Neuronal stem cell (in vitro differentiated cells): ENCODE data around the gene REL.
"Not testable (repeated sequence)": the region's sequence is repeated elsewhere in the genome, so short reads cannot be mapped to it uniquely, and the experiment has no call there.

Source experiments
- DNase-seq: peaks from one replicate; pipeline ENCODE4 v3.0.0-alpha.2; 2013; ENCODE audit warnings: low spot score
- H2AFZ ChIP-seq: one replicate; pipeline ENCODE4 v1.6.1; 2013; ENCODE audit warnings: mild to moderate bottlenecking, low read length, inconsistent platforms
- H2AK5ac ChIP-seq: 2 replicates; pipeline ENCODE4 v1.6.1; 2013; ENCODE audit warnings: low read depth, mild to moderate bottlenecking, inconsistent platforms, low read length, moderate library complexity, mixed read lengths
- H2BK120ac ChIP-seq: 2 replicates; pipeline ENCODE4 v1.6.1; 2013; ENCODE audit warnings: low read depth, mild to moderate bottlenecking, inconsistent platforms, low read length, moderate library complexity, mixed read lengths
- H2BK12ac ChIP-seq: one replicate; pipeline ENCODE4 v1.6.1; 2013; ENCODE audit warnings: low read length, inconsistent platforms
- H2BK15ac ChIP-seq: 2 replicates; pipeline ENCODE4 v1.6.1; 2013; ENCODE audit warnings: mild to moderate bottlenecking, low read length, inconsistent platforms, mixed read lengths
- H2BK5ac ChIP-seq: one replicate; pipeline ENCODE4 v1.6.1; 2013; ENCODE audit warnings: inconsistent platforms, mild to moderate bottlenecking, low read length, moderate library complexity
- H3K14ac ChIP-seq: one replicate; pipeline ENCODE4 v1.6.1; 2013; ENCODE audit warnings: low read length, inconsistent platforms
- H3K18ac ChIP-seq: 2 replicates; pipeline ENCODE4 v1.6.1; 2013; ENCODE audit warnings: low read length, inconsistent platforms
- H3K23ac ChIP-seq: 2 replicates; pipeline ENCODE4 v1.6.1; 2013; ENCODE audit warnings: low read depth, mild to moderate bottlenecking, mixed read lengths, low read length, inconsistent platforms; ENCODE audit not compliant: poor library complexity
- H3K27ac ChIP-seq: replicated peaks from 3 replicates; pipeline ENCODE4 v1.5.1; 2013; ENCODE audit warnings: low read length, inconsistent platforms
- H3K27me3 ChIP-seq, 3 experiments: 2 replicates each; pipeline ENCODE4 v1.6.1; 2013; ENCODE audit warnings: low read length in 3 of 3, mild to moderate bottlenecking in 2 of 3, inconsistent platforms in 1 of 3, low read depth in 1 of 3, mixed read lengths in 1 of 3, moderate library complexity in 1 of 3; ENCODE audit not compliant: control insufficient read depth in 3 of 3, insufficient read depth in 3 of 3
- H3K36me3 ChIP-seq, 2 donors: replicated peaks in 1 of 2; 2 replicates each; pipeline ENCODE4 v1.6.1; 2013; ENCODE audit warnings: low read length in 2 of 2; ENCODE audit not compliant: control insufficient read depth in 2 of 2, insufficient read depth in 2 of 2
- H3K4ac ChIP-seq: 2 replicates; pipeline ENCODE4 v1.6.1; 2013; ENCODE audit warnings: inconsistent platforms, mild to moderate bottlenecking, low read length, moderate library complexity
- H3K4me1 ChIP-seq, 2 donors: 1 replicate in 1 of 2; 2 replicates in 1 of 2; pipeline ENCODE4 v1.6.1; 2013; ENCODE audit warnings: low read length in 2 of 2, low read depth in 1 of 2; ENCODE audit not compliant: control insufficient read depth in 2 of 2, insufficient read depth in 1 of 2
- H3K4me2 ChIP-seq: one replicate; pipeline ENCODE4 v1.6.1; 2013; ENCODE audit warnings: mild to moderate bottlenecking, low read length, inconsistent platforms; ENCODE audit not compliant: insufficient read depth, poor library complexity, severe bottlenecking
- H3K4me3 ChIP-seq, 2 donors: 2 replicates each; pipeline ENCODE4 v1.5.1; 2013; ENCODE audit warnings: low read length in 2 of 2, mild to moderate bottlenecking in 2 of 2, inconsistent platforms in 1 of 2, moderate library complexity in 1 of 2
- H3K79me1 ChIP-seq: one replicate; pipeline ENCODE4 v1.6.1; 2013; ENCODE audit warnings: low read depth, mild to moderate bottlenecking, inconsistent platforms, low read length, moderate library complexity
- H3K9ac ChIP-seq: one replicate; pipeline ENCODE4 v1.6.1; 2013; ENCODE audit warnings: mild to moderate bottlenecking, low read depth, low read length, inconsistent platforms; ENCODE audit not compliant: poor library complexity
- H3K9me3 ChIP-seq, 2 donors: replicated peaks in 1 of 2; 2 replicates each; pipeline versions ENCODE3 to v1.6.1; 2013; ENCODE audit warnings: low read length in 2 of 2, mild to moderate bottlenecking in 2 of 2, inconsistent platforms in 1 of 2, low read depth in 1 of 2, mixed read lengths in 1 of 2, moderate library complexity in 1 of 2; ENCODE audit not compliant: control insufficient read depth in 2 of 2, insufficient read depth in 1 of 2
- H4K8ac ChIP-seq: one replicate; pipeline ENCODE4 v1.6.1; 2013; ENCODE audit warnings: low read depth, mild to moderate bottlenecking, inconsistent platforms, low read length, moderate library complexity
- H4K91ac ChIP-seq: one replicate; pipeline ENCODE4 v1.6.1; 2013; ENCODE audit warnings: low read length, low read depth, mild to moderate bottlenecking, inconsistent platforms; ENCODE audit not compliant: poor library complexity
- WGBS, 2 donors: extraction: QIAGEN DNeasy Blood & Tissue Kit; methylation state at CpG; one replicate each; pipeline ENCODE4 v1.1.7; 2013; ENCODE audit warnings: missing lambda C conversion rate in 2 of 2, mixed read lengths in 1 of 2; ENCODE audit not compliant: insufficient read length in 2 of 2, insufficient replicate concordance in 1 of 2; ENCODE audit errors: extremely low coverage in 2 of 2; 5-methylcytosine and 5-hydroxymethylcytosine counted together

The REL gene

GRCh38 chr2:60925994-60926740 is 44.8 kb downstream of the REL start:
- Histone ChIP-seq H3K14ac (no peak overlapping the region), H3K4ac (no peak overlapping the region), H4K91ac (no peak overlapping the region), H2AK5ac (no peak overlapping the region), H2BK120ac (no peak overlapping the region), H2BK12ac (no peak overlapping the region), H3K27ac (no peak overlapping the region), H2AFZ (no peak overlapping the region), H3K4me1 (no peaks in the 10 kb centered on the region), H3K79me1 (no peaks in the 10 kb centered on the region), H3K4me3 (no peak overlapping the region), H3K18ac (no peak overlapping the region), H4K8ac (no peak overlapping the region), H3K4me2 (no peak overlapping the region), H2BK15ac (no peak overlapping the region), H2BK5ac (no peak overlapping the region), H3K9ac (no peak overlapping the region), H3K27me3 (no peaks in the 10 kb centered on the region), H3K9me3 (no peaks in the 10 kb centered on the region), H3K23ac (no peak overlapping the region), H3K36me3 (peaks cover 4 to 43% of the 10 kb centered on the region in 2 donors)
- WGBS, 2 donors = no CpG with 5 or more reads among the region's 7 CpGs
- DNase-seq = no peak

DNA sequence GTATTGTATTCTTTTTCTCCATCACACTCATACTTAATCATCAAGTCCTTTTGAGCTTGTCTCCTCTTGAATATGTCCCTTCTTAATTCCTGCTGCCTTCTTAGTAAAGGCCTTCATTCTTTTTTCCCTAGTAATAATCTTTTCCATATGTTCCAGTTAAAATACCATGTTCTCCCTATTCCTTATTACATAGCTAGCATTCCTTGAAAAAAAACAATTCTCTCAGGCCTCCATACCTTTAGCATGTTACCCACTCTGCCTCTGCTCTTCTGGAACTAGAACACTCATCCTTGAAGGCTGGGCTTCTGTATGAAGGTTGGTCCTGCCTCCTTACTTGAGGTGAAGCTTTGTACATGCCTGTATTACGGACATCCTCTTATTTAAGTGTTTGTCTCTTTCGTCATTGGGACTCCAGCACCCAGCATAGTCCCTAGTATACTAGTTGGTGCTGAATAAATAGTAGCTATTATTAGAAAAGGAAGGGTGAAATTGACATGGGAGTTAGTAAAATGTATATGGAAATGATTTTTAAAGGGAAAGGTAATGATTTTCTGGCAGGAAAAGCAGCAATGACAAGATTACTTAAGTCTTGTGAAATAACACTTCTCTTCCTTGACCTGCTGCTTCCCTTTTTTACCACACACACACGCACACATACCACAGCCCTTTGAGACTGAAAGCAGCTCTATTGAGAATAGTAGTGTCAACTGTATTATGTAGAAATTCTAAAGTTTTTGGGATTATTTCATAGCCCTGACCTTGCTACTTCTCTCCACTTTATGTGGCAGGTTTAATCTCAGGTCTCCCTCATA is 45.6 kb downstream of the REL start:
- no peak overlapping the region for H3K4ac ChIP-seq
- no peak overlapping the region for H2BK12ac ChIP-seq
- H2BK15ac ChIP-seq = no peak overlapping the region
- no peak overlapping the region for H2AK5ac ChIP-seq
- no peak overlapping the region for H3K4me2 ChIP-seq
- H2BK120ac ChIP-seq = no peak overlapping the region
- H3K4me1 ChIP-seq = no peaks in the 10 kb centered on the region
- H4K91ac ChIP-seq = no peak overlapping the region
- no peak overlapping the region for H3K9ac ChIP-seq
- H3K27ac ChIP-seq = no peak overlapping the region
- H3K18ac ChIP-seq = no peak overlapping the region
- no peak overlapping the region for H3K23ac ChIP-seq
- H3K9me3 ChIP-seq = no peaks in the 10 kb centered on the region
- DNase-seq = no peak
- no peak overlapping the region for H3K4me3 ChIP-seq
- no peaks in the 10 kb centered on the region for H3K79me1 ChIP-seq
- no peak overlapping the region for H2BK5ac ChIP-seq
- H3K36me3 ChIP-seq = peaks cover 2 to 41% of the 10 kb centered on the region in 2 donors
- no peak overlapping the region for H2AFZ ChIP-seq
- H3K27me3 ChIP-seq = no peaks in the 10 kb centered on the region
- WGBS, 2 donors = no CpG with 5 or more reads among the region's 3 CpGs
- no peak overlapping the region for H4K8ac ChIP-seq
- no peak overlapping the region for H3K14ac ChIP-seq

DNA sequence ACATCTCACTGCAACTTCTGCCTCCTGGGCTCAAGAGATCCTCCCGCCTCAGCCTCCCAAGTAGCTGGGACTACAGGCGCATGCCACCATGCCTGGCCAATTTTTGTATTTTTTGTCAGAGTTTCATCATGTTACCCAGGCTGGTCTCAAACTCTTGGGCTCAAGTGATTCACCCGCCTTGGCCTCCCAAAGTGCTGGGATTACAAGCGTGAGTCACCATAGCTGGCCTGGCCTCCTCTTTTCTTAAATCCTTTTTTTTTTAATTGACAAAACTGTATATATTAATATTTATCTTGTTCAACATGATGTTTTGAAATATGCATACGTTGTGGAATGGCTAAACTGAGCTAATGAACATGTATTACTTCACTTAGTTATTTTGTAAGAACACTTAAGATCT is 50.7 kb downstream of the REL start:
- not testable (repeated sequence) for H3K79me1 ChIP-seq, H2BK12ac ChIP-seq, H3K9me3 ChIP-seq, H3K4me1 ChIP-seq, H4K8ac ChIP-seq, H2BK120ac ChIP-seq, H2AK5ac ChIP-seq, H3K4ac ChIP-seq, DNase-seq, H3K9ac ChIP-seq, H2AFZ ChIP-seq, H3K27me3 ChIP-seq, H3K27ac ChIP-seq, H3K14ac ChIP-seq, H2BK15ac ChIP-seq, H3K4me3 ChIP-seq, H3K4me2 ChIP-seq, H3K23ac ChIP-seq, H3K18ac ChIP-seq, H2BK5ac ChIP-seq, H4K91ac ChIP-seq
- H3K36me3 ChIP-seq = peaks cover 0 to 20% of the 10 kb centered on the region in 2 donors
- no CpG with 5 or more reads among the region's 5 CpGs for WGBS, 2 donors

DNA sequence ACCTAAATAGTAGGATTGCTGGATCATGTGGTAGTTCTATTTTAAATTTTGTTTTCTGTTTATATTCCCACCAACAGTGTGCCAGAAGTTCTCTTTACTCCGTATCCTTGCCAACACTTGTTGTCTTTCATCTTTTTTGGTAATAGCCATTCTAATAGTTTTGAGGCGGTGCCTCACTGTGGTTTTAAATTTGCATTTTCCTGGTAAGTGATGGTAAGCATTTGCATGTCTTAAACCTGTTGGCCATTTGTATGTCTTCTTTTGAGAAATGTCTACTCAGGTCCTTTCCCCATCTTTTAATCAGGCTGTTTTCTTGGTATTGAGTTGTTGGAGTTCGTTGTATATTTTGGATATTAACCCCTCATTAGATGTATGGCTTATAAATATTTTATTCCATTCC is 51.6 kb downstream of the REL start:
- Histone ChIP-seq H2AFZ (no peak overlapping the region), H3K36me3 (peaks cover 0 to 18% of the 10 kb centered on the region in 2 donors), H2BK120ac (no peak overlapping the region), H3K18ac (no peak overlapping the region), H3K4ac (no peak overlapping the region), H2BK12ac (no peak overlapping the region), H2BK15ac (no peak overlapping the region), H4K91ac (no peak overlapping the region), H3K79me1 (no peaks in the 10 kb centered on the region), H3K9me3 (no peaks in the 10 kb centered on the region), H3K4me3 (no peak overlapping the region), H3K23ac (no peak overlapping the region), H2AK5ac (no peak overlapping the region), H3K27me3 (no peaks in the 10 kb centered on the region), H3K9ac (no peak overlapping the region), H3K27ac (no peak overlapping the region), H4K8ac (no peak overlapping the region), H3K14ac (no peak overlapping the region), H3K4me2 (no peak overlapping the region), H3K4me1 (no peaks in the 10 kb centered on the region), H2BK5ac (no peak overlapping the region)
- WGBS, 2 donors = no CpG with 5 or more reads among the region's 3 CpGs
- no peak for DNase-seq
